ENCODE results near the gene ALAS1. TPM values are rescaled to one million over a fixed set of nuclear protein-coding genes. Genes with fewer than 3 reads are reported as not detected.
A peak's percentile ranks its signal among the peaks of the same experiment; 100 is the strongest.

ALAS1 gene
- total and polyA plus RNA-seq, 2 of the 13 experiments (the other 11 are each of a cell fraction or from before 2014, with no cell fraction given): 36.0 to 43.2 TPM

GRCh38 chr3:52154135-52155094 is 43.5 kb upstream of the ALAS1 start, which contains the start of gene POC1A (continued):
- TF ChIP-seq NFAT5 (CRISPR knock-in tag; IDR thresholded peaks at IDR 0.05): no peak
- no peak for TF ChIP-seq TRAFD1 (CRISPR knock-in tag; IDR thresholded peaks at IDR 0.05; ENCODE audit: borderline replicate concordance)
- TF ChIP-seq ZNF549 (CRISPR knock-in tag; IDR thresholded peaks at IDR 0.05): no peak
- TF ChIP-seq ZNF547 (CRISPR knock-in tag; IDR thresholded peaks at IDR 0.05): peak; percentile 15
- TF ChIP-seq KAT7 (CRISPR knock-in tag; IDR thresholded peaks at IDR 0.05; ENCODE audit: borderline replicate concordance): no peak
- TF ChIP-seq ZNF180 (CRISPR knock-in tag; IDR thresholded peaks at IDR 0.05; ENCODE audit: borderline replicate concordance, low read depth): no peak
- TF ChIP-seq ZNF607 (CRISPR knock-in tag; IDR thresholded peaks at IDR 0.05; ENCODE audit: borderline replicate concordance): peak; percentile 66; the same call in 1 of the 2 replicates
- no peak for TF ChIP-seq PCBP2 (optimal IDR thresholded peaks at IDR 0.05; ENCODE audit: low read depth, low read length, poor library complexity, severe bottlenecking)
- peak; percentile 50; the same call in 1 of the 2 replicates for TF ChIP-seq GMEB2 (CRISPR knock-in tag; IDR thresholded peaks at IDR 0.05; ENCODE audit: low read depth)
- no peak for TF ChIP-seq ZBTB49 (CRISPR knock-in tag; IDR thresholded peaks at IDR 0.05; ENCODE audit: borderline replicate concordance)
- TF ChIP-seq ZNF24 (IDR thresholded peaks at IDR 0.05): 0 out of 2 replicates have a peak, but pooled peaks have one; percentile 22
- TF ChIP-seq KDM3A (CRISPR knock-in tag; IDR thresholded peaks at IDR 0.05; ENCODE audit: low read depth): peak; percentile 79
- peak; percentile 11; the same call in 1 of the 2 replicates for TF ChIP-seq ONECUT2 (CRISPR knock-in tag; IDR thresholded peaks at IDR 0.05)
- peak; percentile 84 for TF ChIP-seq YY1 (IDR thresholded peaks at IDR 0.05; ENCODE audit: insufficient read depth, insufficient replicate concordance, low read depth, low read length)
- TF ChIP-seq ZNF788 (CRISPR knock-in tag; IDR thresholded peaks at IDR 0.05; ENCODE audit: borderline replicate concordance): peak; percentile 65
- TF ChIP-seq HDAC2 (CRISPR knock-in tag; IDR thresholded peaks at IDR 0.05): no peak; the same call in 1 of the 2 replicates
- TF ChIP-seq RBM22 (optimal IDR thresholded peaks at IDR 0.05; ENCODE audit: low read length): no peak

Data from HepG2 (cell line).